ENCODE measurements around the gene JADE2.

GRCh38 chr5:134560698-134561097 lies 35.2 kb downstream of the JADE2 start:
- no peak for TF ChIP-seq EP300 (IDR thresholded peaks at IDR 0.05)
- no peak for TF ChIP-seq CTCF (IDR thresholded peaks at IDR 0.05)

All from gastroesophageal sphincter (tissue), 3 donors.